Activated B cell treated with CpG ODN at 0.5 μM for 24 hours (primary cell): ENCODE data around the gene TOP3B. TPM values are rescaled to one million over a fixed set of nuclear protein-coding genes. Genes with fewer than 3 reads are reported as not detected.

Experiments
- ATAC-seq: fragments of 200-7000 bp; cut with Tn5 transposase; one replicate; pipeline ENCODE4 v1.10.0; 2021; ENCODE audit warnings: low read depth, mild to moderate bottlenecking, moderate library complexity
- CTCF ChIA-PET: fragments of 350-600 bp; sonication (Branson Sonifier 250); formaldehyde crosslinking; loops from one replicate; lab custom pipeline; 2021; ENCODE audit warnings: antibody characterized with exemption; lab: Charles Lee
- POLR2A ChIA-PET: fragments of 350-600 bp; sonication (Branson Sonifier 250); formaldehyde crosslinking; loops from one replicate; lab custom pipeline; 2021; ENCODE audit warnings: antibody characterized with exemption; lab: Charles Lee
- DNase-seq: peaks from one replicate; pipeline ENCODE4 v3.0.0; 2022
- H3K27ac Mint-ChIP-seq: one replicate; pipeline ENCODE4 v1.8.0; 2020; ENCODE audit warnings: mixed read lengths
- H3K27me3 Mint-ChIP-seq: one replicate; pipeline ENCODE4 v1.8.0; 2021; ENCODE audit warnings: mixed read lengths
- H3K36me3 Mint-ChIP-seq: one replicate; pipeline ENCODE4 v1.8.0; 2021; ENCODE audit warnings: low read depth, mixed read lengths
- H3K4me1 Mint-ChIP-seq: one replicate; pipeline ENCODE4 v1.8.0; 2021; ENCODE audit warnings: mixed read lengths
- H3K4me3 Mint-ChIP-seq: one replicate; pipeline ENCODE4 v1.8.0; 2020; ENCODE audit warnings: mild to moderate bottlenecking, mixed read lengths
- H3K9me3 Mint-ChIP-seq: one replicate; pipeline ENCODE4 v1.8.0; 2020; ENCODE audit warnings: mixed read lengths
- intact Hi-C: fragments of 100-400 bp; cut with micrococcal nuclease; formaldehyde crosslinking; loops from one replicate; pipeline ENCODE4 v1.15.1; 2024
- total RNA-seq: library from RNA; stranded (reverse); gene quantifications from 2 replicates; pipeline ENCODE4 v1.2.3, GENCODE V29; 2022
- TF ChIP-seq, protein P1 (sequence below): fragments of 200-600 bp; IDR thresholded peaks from one replicate; pipeline ENCODE4 v1.8.0; 2022; ENCODE audit warnings: antibody characterized with exemption, mild to moderate bottlenecking

The TOP3B gene
- total RNA-seq, 1 donor from 2014 or later, result 83.4 TPM

DNA sequence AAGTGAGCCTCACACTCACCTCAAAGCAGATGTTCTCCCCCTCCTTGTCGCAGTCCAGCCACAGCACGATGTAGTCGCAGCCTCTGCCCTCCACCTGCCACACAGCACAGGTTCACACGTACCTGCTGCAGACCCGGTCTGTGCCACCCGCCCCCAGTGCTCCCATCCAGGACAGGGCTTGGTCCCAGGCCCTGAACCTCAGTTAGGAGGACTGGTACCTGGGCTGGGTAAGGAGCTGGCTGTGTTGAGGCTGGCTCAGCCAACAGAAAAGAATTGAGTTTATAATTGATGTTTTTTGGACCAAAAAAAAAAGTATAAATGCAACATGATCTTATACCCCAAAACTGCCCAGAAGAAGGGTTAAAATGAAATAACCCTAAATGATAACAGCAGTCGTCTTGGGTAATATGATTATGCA lies 10.7 kb downstream of the TOP3B start:
- Mint-ChIP-seq H3K27ac (no peak overlapping the region), H3K27me3 (no peaks in the 10 kb centered on the region), H3K4me3 (no peak overlapping the region), H3K36me3 (peaks cover 79% of the 10 kb centered on the region), H3K4me1 (peaks cover 2% of the 10 kb centered on the region), H3K9me3 (no peaks in the 10 kb centered on the region)
- ChIA-PET POLR2A (interaction anchor here (0.7 to 2.5 kb wide), 4 partner anchors 9 to 127 kb away, joined by 3 to 12 read pairs (median 4); partner anchors contain the start of gene TOP3B), CTCF (interaction anchor here (1.0 to 2.2 kb wide), 18 partner anchors 9 to 984 kb away, joined by 3 to 17 read pairs (median 6); partner anchors contain the start of genes PPM1F and TOP3B)
- TF ChIP-seq, protein P1, sequence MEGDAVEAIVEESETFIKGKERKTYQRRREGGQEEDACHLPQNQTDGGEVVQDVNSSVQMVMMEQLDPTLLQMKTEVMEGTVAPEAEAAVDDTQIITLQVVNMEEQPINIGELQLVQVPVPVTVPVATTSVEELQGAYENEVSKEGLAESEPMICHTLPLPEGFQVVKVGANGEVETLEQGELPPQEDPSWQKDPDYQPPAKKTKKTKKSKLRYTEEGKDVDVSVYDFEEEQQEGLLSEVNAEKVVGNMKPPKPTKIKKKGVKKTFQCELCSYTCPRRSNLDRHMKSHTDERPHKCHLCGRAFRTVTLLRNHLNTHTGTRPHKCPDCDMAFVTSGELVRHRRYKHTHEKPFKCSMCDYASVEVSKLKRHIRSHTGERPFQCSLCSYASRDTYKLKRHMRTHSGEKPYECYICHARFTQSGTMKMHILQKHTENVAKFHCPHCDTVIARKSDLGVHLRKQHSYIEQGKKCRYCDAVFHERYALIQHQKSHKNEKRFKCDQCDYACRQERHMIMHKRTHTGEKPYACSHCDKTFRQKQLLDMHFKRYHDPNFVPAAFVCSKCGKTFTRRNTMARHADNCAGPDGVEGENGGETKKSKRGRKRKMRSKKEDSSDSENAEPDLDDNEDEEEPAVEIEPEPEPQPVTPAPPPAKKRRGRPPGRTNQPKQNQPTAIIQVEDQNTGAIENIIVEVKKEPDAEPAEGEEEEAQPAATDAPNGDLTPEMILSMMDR, result no peak
- ATAC-seq, result no peak
- DNase-seq, result no peak
- intact Hi-C loops, result loop anchor here (2.0 to 10.0 kb wide), 2 partner anchors 89 to 983 kb away; no protein-coding TSS in a partner anchor

DNA sequence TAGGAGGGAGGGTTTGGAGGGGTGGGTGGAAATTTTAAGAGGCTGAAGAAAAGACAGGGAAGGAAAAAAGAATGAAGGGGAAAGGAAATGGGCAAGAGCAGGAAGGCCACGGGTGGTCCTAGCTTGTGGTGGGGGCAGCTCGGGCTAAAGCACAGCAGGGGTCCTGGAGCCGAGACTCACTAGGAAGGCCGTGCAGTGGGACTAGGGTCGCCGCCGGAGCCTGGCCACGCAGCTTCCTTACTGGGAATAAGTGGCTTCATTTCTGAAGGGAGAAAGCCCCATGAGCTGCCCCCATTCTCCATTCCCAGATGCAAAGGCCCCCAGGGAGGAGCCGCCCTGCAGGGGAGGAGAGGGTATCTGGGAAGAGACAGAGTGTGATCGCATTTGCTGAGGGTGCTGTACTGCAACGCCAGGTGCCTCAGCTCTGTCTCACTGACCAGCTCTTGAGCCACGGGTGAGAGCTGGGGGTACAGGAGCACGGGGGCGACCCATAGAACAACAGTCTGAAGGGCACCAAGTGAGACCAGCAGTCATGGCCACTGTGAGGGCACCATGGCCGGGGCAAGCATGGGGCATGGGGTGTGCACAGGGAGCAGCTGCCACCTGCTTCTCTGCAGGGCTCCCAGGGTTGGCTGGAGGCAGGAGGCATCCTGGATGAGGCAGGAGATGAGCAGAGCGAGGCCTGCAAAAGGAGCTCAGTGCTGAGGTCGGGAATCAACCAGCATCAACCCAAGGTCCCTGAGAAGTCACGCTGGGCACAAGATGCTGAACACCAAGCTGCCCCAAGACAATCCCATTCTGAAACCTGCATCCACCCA lies 11.6 kb downstream of the TOP3B start:
- ATAC-seq (no peak), DNase-seq (no peak)
- ChIA-PET POLR2A (interaction anchor here (2.5 kb wide), 1 partner anchor 11 kb away, joined by 12 read pairs; the partner anchor contains the start of gene TOP3B), CTCF (interaction anchor here (2.1 to 2.2 kb wide), 3 partner anchors 33 to 140 kb away, joined by 7 to 17 read pairs (median 13); no protein-coding TSS in a partner anchor)
- TF ChIP-seq, protein P1, result no peak
- Mint-ChIP-seq H3K36me3 (peaks cover 84% of the 10 kb centered on the region), H3K4me3 (no peak overlapping the region), H3K27ac (no peak overlapping the region), H3K9me3 (no peaks in the 10 kb centered on the region), H3K4me1 (peaks cover 2% of the 10 kb centered on the region), H3K27me3 (no peaks in the 10 kb centered on the region)
- intact Hi-C loops, result loop anchor here (10.0 kb wide), 1 partner anchor 984 kb away; no protein-coding TSS in a partner anchor

DNA sequence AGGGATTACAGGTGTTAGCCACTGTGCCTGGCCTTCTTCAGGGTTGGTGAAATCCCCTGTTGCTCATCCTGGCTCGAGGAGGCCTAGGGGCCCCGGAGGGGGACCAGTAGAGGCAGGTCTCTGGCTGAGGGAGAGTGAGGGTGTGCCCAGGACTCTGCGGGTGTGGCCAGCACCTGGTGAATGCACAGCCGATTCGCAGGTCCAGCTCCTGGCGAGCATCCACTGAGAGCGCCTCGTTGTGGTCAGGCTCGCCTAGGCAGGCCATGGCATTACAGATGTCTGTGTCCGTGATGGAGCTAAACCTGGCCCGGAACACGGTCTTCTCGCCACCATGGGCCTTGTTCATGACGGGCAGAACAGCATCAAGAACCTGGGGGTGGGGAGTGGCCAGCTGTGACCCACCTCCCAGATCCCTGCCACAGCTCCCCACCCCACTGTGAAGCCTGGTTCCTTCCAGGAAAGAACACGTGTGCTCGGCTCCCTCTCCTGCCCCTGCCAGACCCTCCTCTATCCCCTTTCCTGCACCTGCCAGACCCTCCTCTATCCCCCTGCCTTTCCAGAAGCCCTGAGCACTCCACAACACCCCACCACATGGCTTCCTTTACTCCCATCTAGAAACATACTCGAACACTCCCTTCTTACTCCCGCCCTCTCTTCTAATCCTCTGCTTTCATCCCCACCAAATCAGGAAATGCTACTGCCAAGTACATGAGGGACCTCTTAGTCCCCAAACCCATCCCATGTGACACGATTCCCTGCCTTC lies 12.4 kb downstream of the TOP3B start:
- H3K4me1 Mint-ChIP-seq, result peaks cover 2% of the 10 kb centered on the region
- DNase-seq, result no peak
- peaks cover 81% of the 10 kb centered on the region for H3K36me3 Mint-ChIP-seq
- ChIA-PET POLR2A (no interaction called here), CTCF (interaction anchor here (0.7 kb wide), 1 partner anchor 17 kb away, joined by 3 read pairs; the partner anchor contains the start of gene PPM1F)
- ATAC-seq, result no peak
- intact Hi-C loops, result loop anchor here (10.0 kb wide), 1 partner anchor 985 kb away; no protein-coding TSS in a partner anchor
- no peak overlapping the region for H3K4me3 Mint-ChIP-seq
- H3K27ac Mint-ChIP-seq, result no peak overlapping the region
- TF ChIP-seq, protein P1, result no peak
- no peaks in the 10 kb centered on the region for H3K27me3 Mint-ChIP-seq
- H3K9me3 Mint-ChIP-seq, result no peaks in the 10 kb centered on the region

DNA sequence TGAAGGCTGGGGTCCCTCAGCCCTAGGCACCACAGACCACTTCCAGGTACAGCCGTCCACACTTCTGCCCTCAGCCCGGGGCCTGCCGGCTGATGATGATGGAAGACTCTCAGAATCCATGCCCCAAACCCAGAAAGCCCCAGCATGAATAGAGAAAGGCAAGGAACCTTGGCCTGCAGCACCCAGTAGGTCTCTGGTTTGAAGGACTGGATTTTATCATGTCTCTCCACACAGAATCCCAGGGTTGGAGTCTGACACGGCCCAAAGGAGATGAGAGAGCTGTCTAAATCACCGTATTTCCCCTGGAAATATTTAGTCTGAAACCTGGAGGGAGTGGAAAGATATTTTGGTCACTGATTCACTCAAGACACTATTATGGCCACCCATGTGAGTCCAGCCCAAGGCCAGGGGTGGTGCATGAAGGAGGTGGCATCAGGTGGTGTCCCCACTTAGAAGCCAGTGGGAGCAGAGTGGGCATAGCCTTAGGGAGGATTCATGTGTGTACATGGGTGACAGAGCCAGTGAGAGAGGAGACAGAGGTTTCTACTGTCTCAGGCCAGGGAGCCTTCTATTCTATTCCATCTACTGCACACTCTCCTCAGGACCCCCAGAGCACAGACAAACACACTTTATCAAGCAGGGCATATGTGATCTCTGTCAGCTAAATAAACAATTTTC lies 14.0 kb downstream of the TOP3B start:
- intact Hi-C loops, result no loop called here
- no peak for DNase-seq
- Mint-ChIP-seq H3K27me3 (no peaks in the 10 kb centered on the region), H3K9me3 (no peaks in the 10 kb centered on the region), H3K4me3 (no peak overlapping the region), H3K36me3 (peaks cover 80% of the 10 kb centered on the region), H3K4me1 (peaks cover 2% of the 10 kb centered on the region), H3K27ac (no peak overlapping the region)
- ATAC-seq, result no peak
- POLR2A ChIA-PET, result interaction anchor here (1.2 kb wide), 1 partner anchor 13 kb away, joined by 5 read pairs; the partner anchor contains the start of gene TOP3B
- CTCF ChIA-PET, result no interaction called here
- TF ChIP-seq, protein P1, result no peak
